Measurements from ENCODE around the gene CNTN4. TPM values are rescaled to one million over a fixed set of nuclear protein-coding genes. Genes with fewer than 3 reads are reported as not detected.
"Not testable (repeated sequence)": the region's sequence is repeated elsewhere in the genome, so short reads cannot be mapped to it uniquely, and the experiment has no call there.

CNTN4 gene
- total RNA-seq, result 0.38 to 6.0 TPM (median 0.52 TPM) in 3 replicates
- long read RNA-seq, result 0 reads

- peaks cover 48% of the 10 kb centered on the region for H3K27me3 Mint-ChIP-seq (ENCODE audit: low read depth)
- no peak for DNase-seq (ENCODE audit: low spot score)
- H3K4me3 Mint-ChIP-seq (ENCODE audit: unreplicated experiment), result peak within 1 kb of the TSS; percentile 45
- peaks cover 9% of the 10 kb centered on the region for H3K4me1 Mint-ChIP-seq (ENCODE audit: low read depth)
- no peaks in the 10 kb centered on the region for H3K9me3 Mint-ChIP-seq (ENCODE audit: low read depth)
- TF ChIP-seq, protein P1, sequence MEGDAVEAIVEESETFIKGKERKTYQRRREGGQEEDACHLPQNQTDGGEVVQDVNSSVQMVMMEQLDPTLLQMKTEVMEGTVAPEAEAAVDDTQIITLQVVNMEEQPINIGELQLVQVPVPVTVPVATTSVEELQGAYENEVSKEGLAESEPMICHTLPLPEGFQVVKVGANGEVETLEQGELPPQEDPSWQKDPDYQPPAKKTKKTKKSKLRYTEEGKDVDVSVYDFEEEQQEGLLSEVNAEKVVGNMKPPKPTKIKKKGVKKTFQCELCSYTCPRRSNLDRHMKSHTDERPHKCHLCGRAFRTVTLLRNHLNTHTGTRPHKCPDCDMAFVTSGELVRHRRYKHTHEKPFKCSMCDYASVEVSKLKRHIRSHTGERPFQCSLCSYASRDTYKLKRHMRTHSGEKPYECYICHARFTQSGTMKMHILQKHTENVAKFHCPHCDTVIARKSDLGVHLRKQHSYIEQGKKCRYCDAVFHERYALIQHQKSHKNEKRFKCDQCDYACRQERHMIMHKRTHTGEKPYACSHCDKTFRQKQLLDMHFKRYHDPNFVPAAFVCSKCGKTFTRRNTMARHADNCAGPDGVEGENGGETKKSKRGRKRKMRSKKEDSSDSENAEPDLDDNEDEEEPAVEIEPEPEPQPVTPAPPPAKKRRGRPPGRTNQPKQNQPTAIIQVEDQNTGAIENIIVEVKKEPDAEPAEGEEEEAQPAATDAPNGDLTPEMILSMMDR (IDR thresholded peaks at IDR 0.05), result peak; percentile 53
- no peak within 1 kb of the TSS for H3K27ac Mint-ChIP-seq (ENCODE audit: unreplicated experiment)
- H3K36me3 Mint-ChIP-seq (ENCODE audit: low read depth), result no peaks in the 10 kb centered on the region
Observed at GRCh38 chr3:2098398-2099027, at the start of gene CNTN4. TSS of gene CNTN4 (plus strand) at chr3:2098866.

GRCh38 chr3:2061360-2061759 lies 37.3 kb upstream of the CNTN4 start:
- no peak for DNase-seq (ENCODE audit: low spot score)

DNA sequence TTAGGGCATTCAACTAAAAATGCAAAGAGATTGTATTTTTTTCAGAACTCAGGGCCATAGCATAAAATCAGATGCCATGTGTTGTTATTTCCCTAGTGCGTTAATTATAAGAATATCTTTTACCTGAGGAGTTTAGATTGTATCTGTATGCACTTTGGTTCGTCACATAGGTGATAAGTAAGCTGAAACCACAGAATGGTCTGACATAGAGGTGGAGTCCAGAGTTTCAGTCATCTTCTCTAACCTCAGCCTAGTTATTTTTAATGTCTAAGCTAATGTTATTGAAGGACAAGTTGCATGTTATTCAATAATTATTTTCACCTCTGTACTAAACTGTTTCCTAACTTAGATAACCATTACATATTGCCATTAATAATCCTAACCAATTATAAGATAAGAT lies 27.1 kb upstream of the CNTN4 start:
- H3K27ac Mint-ChIP-seq (ENCODE audit: unreplicated experiment), result no peak overlapping the region
- DNase-seq (ENCODE audit: low spot score), result no peak
- TF ChIP-seq, protein P1 (IDR thresholded peaks at IDR 0.05), result no peak
- no peaks in the 10 kb centered on the region for H3K27me3 Mint-ChIP-seq (ENCODE audit: low read depth)
- H3K9me3 Mint-ChIP-seq (ENCODE audit: low read depth), result no peaks in the 10 kb centered on the region
- no peaks in the 10 kb centered on the region for H3K4me1 Mint-ChIP-seq (ENCODE audit: low read depth)
- H3K36me3 Mint-ChIP-seq (ENCODE audit: low read depth), result no peaks in the 10 kb centered on the region
- H3K4me3 Mint-ChIP-seq (ENCODE audit: unreplicated experiment), result no peak overlapping the region

More at GRCh38 chr3:2061360-2061759, 37.3 kb upstream of the CNTN4 start:
- H3K4me3 Mint-ChIP-seq (ENCODE audit: unreplicated experiment), result no peak overlapping the region
- TF ChIP-seq, protein P1 (IDR thresholded peaks at IDR 0.05), result no peak
- H3K27me3 Mint-ChIP-seq (ENCODE audit: low read depth), result peaks cover 3% of the 10 kb centered on the region
- no peaks in the 10 kb centered on the region for H3K9me3 Mint-ChIP-seq (ENCODE audit: low read depth)
- H3K36me3 Mint-ChIP-seq (ENCODE audit: low read depth), result no peaks in the 10 kb centered on the region
- H3K27ac Mint-ChIP-seq (ENCODE audit: unreplicated experiment), result no peak overlapping the region
- H3K4me1 Mint-ChIP-seq (ENCODE audit: low read depth), result no peaks in the 10 kb centered on the region

DNA sequence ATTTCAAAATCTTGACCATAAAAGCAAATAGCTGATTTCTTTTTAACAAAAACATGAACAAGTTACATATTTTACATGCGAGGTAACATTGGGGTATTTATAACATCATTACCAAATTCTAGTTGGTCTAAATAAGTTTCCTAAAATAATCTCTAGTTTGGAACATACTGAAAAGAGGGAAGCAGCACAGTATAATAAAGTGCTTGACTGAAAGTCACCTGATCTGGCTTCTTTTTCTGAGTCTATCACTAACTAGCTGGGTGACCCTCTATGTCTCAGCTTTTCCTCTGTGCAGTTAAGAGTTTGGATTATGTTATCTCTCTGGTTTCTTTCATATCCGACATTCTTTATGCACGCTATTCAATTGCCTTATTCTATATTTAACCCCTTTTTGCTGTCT lies 19.8 kb upstream of the CNTN4 start:
- TF ChIP-seq, protein P1 (IDR thresholded peaks at IDR 0.05), result no peak
- H3K27me3 Mint-ChIP-seq (ENCODE audit: low read depth), result no peaks in the 10 kb centered on the region
- DNase-seq (ENCODE audit: low spot score), result no peak

GRCh38 chr3:2082871-2083480 lies 15.7 kb upstream of the CNTN4 start:
- DNase-seq (ENCODE audit: low spot score), result no peak
- peaks cover 9% of the 10 kb centered on the region for H3K4me1 Mint-ChIP-seq (ENCODE audit: low read depth)
- H3K9me3 Mint-ChIP-seq (ENCODE audit: low read depth), result peaks cover 20% of the 10 kb centered on the region
- H3K4me3 Mint-ChIP-seq (ENCODE audit: unreplicated experiment), result no peak overlapping the region
- TF ChIP-seq, protein P1 (IDR thresholded peaks at IDR 0.05), result no peak
- H3K36me3 Mint-ChIP-seq (ENCODE audit: low read depth), result no peaks in the 10 kb centered on the region
- H3K27ac Mint-ChIP-seq (ENCODE audit: unreplicated experiment), result no peak overlapping the region
- H3K27me3 Mint-ChIP-seq (ENCODE audit: low read depth), result no peaks in the 10 kb centered on the region

More for the DNA sequence above, 19.8 kb upstream of the CNTN4 start:
- Mint-ChIP-seq H3K27ac (ENCODE audit: unreplicated experiment) (no peak overlapping the region), H3K9me3 (ENCODE audit: low read depth) (peaks cover 9% of the 10 kb centered on the region), H3K36me3 (ENCODE audit: low read depth) (no peaks in the 10 kb centered on the region), H3K4me1 (ENCODE audit: low read depth) (peaks cover 9% of the 10 kb centered on the region), H3K4me3 (ENCODE audit: unreplicated experiment) (no peak overlapping the region)

GRCh38 chr3:2083558-2083957 lies 15.1 kb upstream of the CNTN4 start:
- not testable (repeated sequence) for H3K27me3 Mint-ChIP-seq (ENCODE audit: low read depth); DNase-seq (ENCODE audit: low spot score); H3K27ac Mint-ChIP-seq (ENCODE audit: unreplicated experiment); H3K4me3 Mint-ChIP-seq (ENCODE audit: unreplicated experiment); H3K36me3 Mint-ChIP-seq (ENCODE audit: low read depth); H3K4me1 Mint-ChIP-seq (ENCODE audit: low read depth)
- H3K9me3 Mint-ChIP-seq (ENCODE audit: low read depth), result peaks cover 20% of the 10 kb centered on the region

Data from chondrocyte (in vitro differentiated cells).